Limb (tissue), 2 donors: ENCODE measurements around the gene PKMYT1.

Experiments
- DNase-seq, 2 donors: peaks; one replicate each; pipeline ENCODE4 v3.0.0-alpha.2; 2016; ENCODE audit errors: extremely low spot score in 2 of 2

The PKMYT1 gene

GRCh38 chr16:2974319-2975056 lies 5.8 kb downstream of the PKMYT1 start:
- DNase-seq: no peak

- no peak for DNase-seq
Measured at GRCh38 chr16:2973605-2974318, 6.5 kb downstream of the PKMYT1 start.

- no peak for DNase-seq
Measured at GRCh38 chr16:2973093-2973492, 7.2 kb downstream of the PKMYT1 start.

- no peak for DNase-seq
Measured at GRCh38 chr16:2971985-2972784, 8.1 kb downstream of the PKMYT1 start.

- no peak for DNase-seq
Measured at GRCh38 chr16:2971134-2971984, 8.9 kb downstream of the PKMYT1 start.

- DNase-seq: no peak
Measured at GRCh38 chr16:2970563-2970962, 9.7 kb downstream of the PKMYT1 start.

GRCh38 chr16:2969545-2970521 lies 10.4 kb downstream of the PKMYT1 start:
- no peak for DNase-seq

GRCh38 chr16:2968738-2969544 lies 11.3 kb downstream of the PKMYT1 start, which contains the start of gene PAQR4:
PAQR4 (plus strand) TSS chr16:2969348; CDS start chr16:2969675, 327 bp downstream.
- DNase-seq: peak; percentile 87 to 90

GRCh38 chr16:2968368-2968737 lies 11.9 kb downstream of the PKMYT1 start:
- no peak for DNase-seq

GRCh38 chr16:2967721-2968161 lies 12.5 kb downstream of the PKMYT1 start:
- DNase-seq: peak in 1 of 2 donors; percentile 34

GRCh38 chr16:2967211-2967631 lies 13.0 kb downstream of the PKMYT1 start:
- DNase-seq: peak in 1 of 2 donors; percentile 38

- DNase-seq: peak in 1 of 2 donors; percentile 48
Measured at GRCh38 chr16:2966808-2967191, 13.4 kb downstream of the PKMYT1 start.

- peak in 1 of 2 donors; percentile 32 for DNase-seq
Measured at GRCh38 chr16:2966043-2966807, 14.0 kb downstream of the PKMYT1 start.

GRCh38 chr16:2964475-2965336 lies 15.5 kb downstream of the PKMYT1 start:
- peak in 1 of 2 donors; percentile 81 for DNase-seq

- DNase-seq: peak in 1 of 2 donors; percentile 73
Measured at GRCh38 chr16:2963723-2964474, 16.3 kb downstream of the PKMYT1 start, which contains the start of gene KREMEN2. KREMEN2 (plus strand) TSS chr16:2964275; CDS start chr16:2964521, 246 bp downstream.

- DNase-seq: no peak
Measured at GRCh38 chr16:2963074-2963722, 17.0 kb downstream of the PKMYT1 start.
